ENCODE measurements around the gene TRAF2. TPM values are rescaled to one million over a fixed set of nuclear protein-coding genes. Genes with fewer than 3 reads are reported as not detected.
"Not testable (repeated sequence)": the region's sequence is repeated elsewhere in the genome, so short reads cannot be mapped to it uniquely, and the experiment has no call there.

TRAF2 gene
- total and polyA plus RNA-seq, 4 donors = 4.7 to 14.9 (median 6.8) TPM

DNA sequence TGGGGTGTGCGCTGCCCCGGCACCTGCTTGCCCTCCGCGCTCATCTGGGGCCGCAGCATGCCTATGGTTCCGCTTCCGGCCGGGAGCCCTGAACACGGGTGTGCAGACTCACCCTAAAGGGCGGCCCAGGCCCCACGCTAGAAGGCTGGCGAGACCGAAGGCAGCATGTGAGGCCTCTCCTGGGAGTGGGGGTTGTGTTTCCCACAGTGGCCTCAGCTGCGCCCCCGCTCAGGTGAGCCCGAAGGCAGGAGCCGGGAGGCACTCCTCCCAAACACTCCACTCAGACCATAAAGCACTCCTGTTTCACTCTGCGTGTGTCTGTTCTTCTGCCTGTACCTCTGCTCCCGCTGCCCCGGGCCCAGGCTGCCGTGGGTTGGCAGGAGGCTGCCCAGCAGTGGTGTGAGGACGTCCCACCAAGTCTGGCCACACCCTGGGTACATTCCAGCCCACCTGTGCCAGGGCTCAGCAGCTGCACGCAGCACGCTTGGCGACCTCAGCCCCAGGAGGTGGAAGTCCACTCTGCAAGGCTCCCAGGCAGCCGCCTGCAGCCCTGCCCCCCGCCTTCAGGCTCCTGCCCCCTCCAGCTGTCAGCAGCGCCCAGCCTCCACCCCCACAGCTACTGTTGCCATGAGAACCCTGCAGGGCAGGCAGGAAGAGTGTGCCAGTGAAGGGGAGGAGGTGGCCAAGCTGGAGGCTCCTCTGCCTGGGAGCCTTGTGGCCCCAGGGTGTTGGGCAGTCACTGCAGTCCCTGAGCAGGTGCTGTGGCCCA, 45.3 kb upstream of the TRAF2 start (continued):
- TF ChIP-seq, protein P1, sequence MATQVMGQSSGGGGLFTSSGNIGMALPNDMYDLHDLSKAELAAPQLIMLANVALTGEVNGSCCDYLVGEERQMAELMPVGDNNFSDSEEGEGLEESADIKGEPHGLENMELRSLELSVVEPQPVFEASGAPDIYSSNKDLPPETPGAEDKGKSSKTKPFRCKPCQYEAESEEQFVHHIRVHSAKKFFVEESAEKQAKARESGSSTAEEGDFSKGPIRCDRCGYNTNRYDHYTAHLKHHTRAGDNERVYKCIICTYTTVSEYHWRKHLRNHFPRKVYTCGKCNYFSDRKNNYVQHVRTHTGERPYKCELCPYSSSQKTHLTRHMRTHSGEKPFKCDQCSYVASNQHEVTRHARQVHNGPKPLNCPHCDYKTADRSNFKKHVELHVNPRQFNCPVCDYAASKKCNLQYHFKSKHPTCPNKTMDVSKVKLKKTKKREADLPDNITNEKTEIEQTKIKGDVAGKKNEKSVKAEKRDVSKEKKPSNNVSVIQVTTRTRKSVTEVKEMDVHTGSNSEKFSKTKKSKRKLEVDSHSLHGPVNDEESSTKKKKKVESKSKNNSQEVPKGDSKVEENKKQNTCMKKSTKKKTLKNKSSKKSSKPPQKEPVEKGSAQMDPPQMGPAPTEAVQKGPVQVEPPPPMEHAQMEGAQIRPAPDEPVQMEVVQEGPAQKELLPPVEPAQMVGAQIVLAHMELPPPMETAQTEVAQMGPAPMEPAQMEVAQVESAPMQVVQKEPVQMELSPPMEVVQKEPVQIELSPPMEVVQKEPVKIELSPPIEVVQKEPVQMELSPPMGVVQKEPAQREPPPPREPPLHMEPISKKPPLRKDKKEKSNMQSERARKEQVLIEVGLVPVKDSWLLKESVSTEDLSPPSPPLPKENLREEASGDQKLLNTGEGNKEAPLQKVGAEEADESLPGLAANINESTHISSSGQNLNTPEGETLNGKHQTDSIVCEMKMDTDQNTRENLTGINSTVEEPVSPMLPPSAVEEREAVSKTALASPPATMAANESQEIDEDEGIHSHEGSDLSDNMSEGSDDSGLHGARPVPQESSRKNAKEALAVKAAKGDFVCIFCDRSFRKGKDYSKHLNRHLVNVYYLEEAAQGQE (IDR thresholded peaks at IDR 0.05) = no peak
- no peak for TF ChIP-seq FOXA1 (IDR thresholded peaks at IDR 0.05)
- TF ChIP-seq, protein P2, sequence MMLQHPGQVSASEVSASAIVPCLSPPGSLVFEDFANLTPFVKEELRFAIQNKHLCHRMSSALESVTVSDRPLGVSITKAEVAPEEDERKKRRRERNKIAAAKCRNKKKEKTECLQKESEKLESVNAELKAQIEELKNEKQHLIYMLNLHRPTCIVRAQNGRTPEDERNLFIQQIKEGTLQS (IDR thresholded peaks at IDR 0.05) = no peak

DNA sequence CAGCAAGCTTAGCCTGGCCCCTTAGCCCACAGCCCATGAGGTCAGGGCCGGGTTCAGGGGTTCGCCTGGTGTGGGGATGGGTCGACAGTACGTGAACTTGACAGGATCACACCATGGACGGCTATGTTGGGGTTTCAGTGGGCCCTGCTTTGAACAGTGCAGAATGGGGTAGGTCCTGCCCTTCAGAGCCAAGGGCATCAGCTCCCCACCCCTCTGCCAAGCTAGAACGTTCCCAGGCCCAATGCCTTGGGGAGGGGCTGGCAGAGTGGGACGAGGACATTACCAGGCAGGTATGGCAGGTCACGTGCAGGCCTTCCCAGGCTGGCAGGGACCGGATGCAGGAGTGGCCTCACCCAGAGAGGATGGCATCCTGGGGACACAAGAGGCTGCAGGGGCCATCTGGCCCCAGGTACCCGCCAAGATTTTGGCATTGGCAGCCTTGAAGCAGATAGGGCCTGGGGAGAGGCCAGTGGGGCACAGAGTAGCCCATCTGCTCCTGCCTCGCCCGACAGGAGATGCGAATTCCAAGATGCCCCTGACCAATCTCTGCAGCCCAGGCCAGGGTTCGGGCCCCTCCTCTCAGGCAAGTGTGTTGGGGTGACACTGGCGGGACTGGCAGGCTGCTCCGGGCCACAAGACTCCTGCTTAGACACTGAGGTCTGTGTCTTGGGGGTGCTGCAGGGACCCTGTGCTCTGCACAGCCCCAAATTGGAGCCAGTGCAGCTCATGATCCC, 44.5 kb upstream of the TRAF2 start:
- DNase-seq (ENCODE audit: low spot score); H3K9me3 ChIP-seq (ENCODE audit: control insufficient read depth in 4 of 4, low read length in 3 of 4); H3K9ac ChIP-seq (ENCODE audit: low read depth in 1 of 2, low read length in 2 of 2); H3K4me3 ChIP-seq (ENCODE audit: low read depth in 1 of 3, low read length in 3 of 3); H3K27me3 ChIP-seq (ENCODE audit: control insufficient read depth in 4 of 4, insufficient read depth in 4 of 4, low read length in 3 of 4); H3K36me3 ChIP-seq (ENCODE audit: control insufficient read depth in 4 of 4, insufficient read depth in 3 of 4, low read depth in 1 of 4, low read length in 3 of 4): not testable (repeated sequence)
- WGBS = 40% methylated on average over 16 of the region's 16 CpGs
- peak overlapping the region in 1 of 2 donors; percentile 40 for H3K27ac ChIP-seq (ENCODE audit: low read depth in 1 of 2, low read length in 2 of 2)
- H3K4me1 ChIP-seq (ENCODE audit: control insufficient read depth in 4 of 4, insufficient read depth in 4 of 4, low read length in 3 of 4) = peaks cover 16 to 42% (median 34%) of the 10 kb centered on the region in 4 donors

DNA sequence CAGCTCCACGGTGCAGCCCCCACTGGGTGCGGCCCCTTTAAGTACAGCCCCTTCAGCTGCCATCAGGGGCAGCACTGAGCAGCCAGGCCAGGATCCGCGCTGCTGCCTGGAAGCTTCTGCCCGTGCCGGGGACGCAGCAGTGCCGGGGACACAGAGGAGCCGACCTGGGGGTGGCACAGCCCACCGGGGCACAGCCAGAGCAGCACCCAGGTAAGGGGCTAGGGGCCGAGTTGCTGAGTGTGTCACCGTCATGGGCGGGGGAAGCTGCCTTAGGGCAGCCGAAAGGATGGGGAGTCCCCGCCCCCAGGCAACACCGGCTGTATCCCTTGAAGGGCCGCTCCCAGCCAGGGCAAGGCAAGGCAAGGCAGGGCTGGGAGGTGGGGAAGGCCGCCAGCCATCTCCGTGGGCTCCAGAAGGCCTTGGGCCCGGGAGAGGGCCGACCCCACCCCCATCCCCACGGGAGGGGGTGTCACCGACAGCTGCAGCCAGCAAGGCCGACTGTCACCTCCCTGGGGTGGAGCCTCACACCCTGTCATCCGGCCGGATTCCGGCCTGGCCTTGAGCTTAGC, 43.9 kb upstream of the TRAF2 start, which contains the start of gene AJM1:
Gene AJM1 (plus strand): TSS at position 99 of the 569 bp plus-strand sequence. CDS start 1,937 bp downstream, outside the sequence.
- peaks cover 16 to 45% (median 37%) of the 10 kb centered on the region in 4 donors for H3K4me1 ChIP-seq (ENCODE audit: control insufficient read depth in 4 of 4, insufficient read depth in 4 of 4, low read length in 3 of 4)
- H3K4me3 ChIP-seq (ENCODE audit: low read depth in 1 of 3, low read length in 3 of 3) = peak within 1 kb of the TSS in 1 of 3 donors; percentile 46
- DNase-seq (ENCODE audit: low spot score) = peak; percentile 79
- H3K9me3 ChIP-seq (ENCODE audit: control insufficient read depth in 4 of 4, low read length in 3 of 4); H3K9ac ChIP-seq (ENCODE audit: low read depth in 1 of 2, low read length in 2 of 2); H3K36me3 ChIP-seq (ENCODE audit: control insufficient read depth in 4 of 4, insufficient read depth in 3 of 4, low read depth in 1 of 4, low read length in 3 of 4); H3K27me3 ChIP-seq (ENCODE audit: control insufficient read depth in 4 of 4, insufficient read depth in 4 of 4, low read length in 3 of 4): not testable (repeated sequence)
- TF ChIP-seq, protein P3, sequence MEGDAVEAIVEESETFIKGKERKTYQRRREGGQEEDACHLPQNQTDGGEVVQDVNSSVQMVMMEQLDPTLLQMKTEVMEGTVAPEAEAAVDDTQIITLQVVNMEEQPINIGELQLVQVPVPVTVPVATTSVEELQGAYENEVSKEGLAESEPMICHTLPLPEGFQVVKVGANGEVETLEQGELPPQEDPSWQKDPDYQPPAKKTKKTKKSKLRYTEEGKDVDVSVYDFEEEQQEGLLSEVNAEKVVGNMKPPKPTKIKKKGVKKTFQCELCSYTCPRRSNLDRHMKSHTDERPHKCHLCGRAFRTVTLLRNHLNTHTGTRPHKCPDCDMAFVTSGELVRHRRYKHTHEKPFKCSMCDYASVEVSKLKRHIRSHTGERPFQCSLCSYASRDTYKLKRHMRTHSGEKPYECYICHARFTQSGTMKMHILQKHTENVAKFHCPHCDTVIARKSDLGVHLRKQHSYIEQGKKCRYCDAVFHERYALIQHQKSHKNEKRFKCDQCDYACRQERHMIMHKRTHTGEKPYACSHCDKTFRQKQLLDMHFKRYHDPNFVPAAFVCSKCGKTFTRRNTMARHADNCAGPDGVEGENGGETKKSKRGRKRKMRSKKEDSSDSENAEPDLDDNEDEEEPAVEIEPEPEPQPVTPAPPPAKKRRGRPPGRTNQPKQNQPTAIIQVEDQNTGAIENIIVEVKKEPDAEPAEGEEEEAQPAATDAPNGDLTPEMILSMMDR (IDR thresholded peaks at IDR 0.05; ENCODE audit: low read depth, low read length, missing input control) = peak; percentile 59
- peak; percentile 63 to 78 for TF ChIP-seq RAD21 (IDR thresholded peaks at IDR 0.05)
- H3K27ac ChIP-seq (ENCODE audit: low read depth in 1 of 2, low read length in 2 of 2) = peak within 1 kb of the TSS in 1 of 2 donors; percentile 40
- 2% methylated on average over 26 of the region's 27 CpGs for WGBS

DNA sequence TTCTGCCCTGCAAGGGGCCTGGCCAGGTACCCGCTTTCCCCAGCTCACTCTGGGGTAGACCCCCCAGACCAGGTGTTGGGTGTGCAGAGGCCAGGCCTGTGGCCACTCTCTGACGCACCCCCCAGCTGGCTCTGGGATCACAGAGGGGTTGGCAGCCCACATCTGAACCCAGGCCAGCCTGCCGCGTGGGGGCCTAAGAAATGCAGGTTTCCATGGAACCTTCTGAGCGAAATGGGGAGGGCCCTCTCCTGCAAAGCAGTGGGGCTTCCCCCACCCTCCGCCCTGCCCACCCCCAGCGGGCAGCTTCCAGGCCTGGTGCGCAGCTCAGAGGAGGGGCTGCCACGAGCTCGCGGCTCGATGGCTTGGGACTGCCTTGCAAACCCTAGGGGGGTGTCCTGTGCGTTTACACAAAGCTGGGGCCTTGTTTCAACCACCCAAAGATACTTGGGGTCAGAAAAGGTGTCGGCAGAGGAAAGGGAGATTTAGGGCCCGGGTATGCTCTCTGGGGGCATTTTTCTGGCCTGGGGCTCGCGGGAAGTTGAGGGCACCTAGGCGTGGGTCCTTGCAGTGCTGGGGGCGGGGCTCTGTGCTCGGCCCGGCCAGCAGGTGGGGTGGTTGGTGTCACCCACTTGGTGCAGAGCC, 43.0 kb upstream of the TRAF2 start:
- H3K27me3 ChIP-seq (ENCODE audit: control insufficient read depth in 4 of 4, insufficient read depth in 4 of 4, low read length in 3 of 4); DNase-seq (ENCODE audit: low spot score); H3K36me3 ChIP-seq (ENCODE audit: control insufficient read depth in 4 of 4, insufficient read depth in 3 of 4, low read depth in 1 of 4, low read length in 3 of 4); H3K27ac ChIP-seq (ENCODE audit: low read depth in 1 of 2, low read length in 2 of 2); H3K9me3 ChIP-seq (ENCODE audit: control insufficient read depth in 4 of 4, low read length in 3 of 4); H3K4me3 ChIP-seq (ENCODE audit: low read depth in 1 of 3, low read length in 3 of 3); H3K9ac ChIP-seq (ENCODE audit: low read depth in 1 of 2, low read length in 2 of 2): not testable (repeated sequence)
- peaks cover 16 to 50% (median 42%) of the 10 kb centered on the region in 4 donors for H3K4me1 ChIP-seq (ENCODE audit: control insufficient read depth in 4 of 4, insufficient read depth in 4 of 4, low read length in 3 of 4)
- 22% methylated on average over 21 of the region's 21 CpGs for WGBS
